Measurements from ENCODE around the gene C1QTNF1. TPM values are rescaled to one million over a fixed set of nuclear protein-coding genes. Genes with fewer than 3 reads are reported as not detected.

C1QTNF1 gene
- total and polyA plus RNA-seq, 4 donors, result 7.4 to 84.5 (median 30.0) TPM

DNA sequence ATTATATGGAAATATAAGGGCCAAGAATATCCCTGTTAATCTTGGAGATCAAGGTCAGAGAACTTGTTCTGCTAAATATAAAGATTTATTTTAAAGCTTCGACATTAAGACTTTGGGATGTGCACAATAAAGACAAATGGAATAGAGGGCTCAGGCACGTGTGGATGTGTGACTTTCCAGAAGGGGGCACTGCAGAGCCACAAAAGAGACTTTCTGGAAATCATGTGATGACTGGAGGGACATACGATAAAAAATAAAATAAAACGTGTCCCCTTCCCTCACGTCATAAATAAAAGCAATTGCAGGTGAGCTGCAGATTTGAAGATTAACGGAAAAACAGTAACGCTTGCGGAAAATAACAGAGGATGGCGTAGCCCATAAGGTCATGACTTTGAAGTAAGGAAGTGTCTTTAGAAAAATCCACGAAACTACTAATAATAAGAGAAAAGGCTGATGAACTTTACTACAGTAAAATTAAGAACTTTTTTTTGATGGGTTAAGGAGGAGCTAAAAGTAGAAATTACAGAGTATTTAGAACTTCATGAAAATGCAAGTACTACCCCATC, 41.2 kb downstream of the C1QTNF1 start:
- Histone ChIP-seq H3K4me3 (no peak overlapping the region), H3K9ac (ENCODE audit: insufficient read depth in 1 of 2, low read length in 2 of 2) (no peak overlapping the region), H3K27ac (ENCODE audit: low read depth in 1 of 2, low read length in 1 of 2) (no peak overlapping the region), H3K27me3 (ENCODE audit: control insufficient read depth in 3 of 3, insufficient read depth in 3 of 3, low read length in 2 of 3) (no peaks in the 10 kb centered on the region), H3K4me1 (ENCODE audit: control insufficient read depth in 5 of 5, insufficient read depth in 5 of 5, low read length in 5 of 5) (no peaks in the 10 kb centered on the region), H3K36me3 (ENCODE audit: control insufficient read depth in 4 of 4, insufficient read depth in 4 of 4, low read length in 4 of 4) (no peaks in the 10 kb centered on the region), H3K9me3 (ENCODE audit: control insufficient read depth in 4 of 4, insufficient read depth in 3 of 4, low read length in 3 of 4) (no peaks in the 10 kb centered on the region)
- TF ChIP-seq, protein P1, sequence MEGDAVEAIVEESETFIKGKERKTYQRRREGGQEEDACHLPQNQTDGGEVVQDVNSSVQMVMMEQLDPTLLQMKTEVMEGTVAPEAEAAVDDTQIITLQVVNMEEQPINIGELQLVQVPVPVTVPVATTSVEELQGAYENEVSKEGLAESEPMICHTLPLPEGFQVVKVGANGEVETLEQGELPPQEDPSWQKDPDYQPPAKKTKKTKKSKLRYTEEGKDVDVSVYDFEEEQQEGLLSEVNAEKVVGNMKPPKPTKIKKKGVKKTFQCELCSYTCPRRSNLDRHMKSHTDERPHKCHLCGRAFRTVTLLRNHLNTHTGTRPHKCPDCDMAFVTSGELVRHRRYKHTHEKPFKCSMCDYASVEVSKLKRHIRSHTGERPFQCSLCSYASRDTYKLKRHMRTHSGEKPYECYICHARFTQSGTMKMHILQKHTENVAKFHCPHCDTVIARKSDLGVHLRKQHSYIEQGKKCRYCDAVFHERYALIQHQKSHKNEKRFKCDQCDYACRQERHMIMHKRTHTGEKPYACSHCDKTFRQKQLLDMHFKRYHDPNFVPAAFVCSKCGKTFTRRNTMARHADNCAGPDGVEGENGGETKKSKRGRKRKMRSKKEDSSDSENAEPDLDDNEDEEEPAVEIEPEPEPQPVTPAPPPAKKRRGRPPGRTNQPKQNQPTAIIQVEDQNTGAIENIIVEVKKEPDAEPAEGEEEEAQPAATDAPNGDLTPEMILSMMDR (IDR thresholded peaks at IDR 0.05; ENCODE audit: control extremely low read depth, extremely low read depth), result peak; percentile 48
- ATAC-seq (ENCODE audit: insufficient read depth, low FRiP score), result no peak
- DNase-seq, result peak in 2 of 3 donors; percentile 26 to 30
- 37 to 43% methylated on average over 10 of the region's 10 CpGs for WGBS, 2 donors

DNA sequence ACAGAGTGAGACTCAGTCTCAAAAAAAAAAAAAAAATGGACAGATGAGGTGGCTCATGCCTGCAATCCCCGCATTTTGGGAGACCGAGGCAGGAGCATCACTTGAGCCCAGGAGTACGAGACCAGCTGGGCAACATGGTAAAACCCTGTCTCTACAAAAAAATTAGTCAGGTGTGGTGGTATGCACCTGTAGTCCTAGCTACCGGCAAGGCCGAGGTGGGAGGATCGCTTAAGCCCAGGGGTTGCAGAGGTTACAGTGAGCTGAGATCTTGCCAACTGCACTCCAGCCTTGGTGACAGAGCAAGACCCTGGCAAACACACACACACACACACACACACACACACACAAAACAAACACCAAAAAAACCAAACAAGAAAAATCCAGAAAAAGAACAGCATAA, 43.0 kb downstream of the C1QTNF1 start:
- no peaks in the 10 kb centered on the region for H3K9me3 ChIP-seq (ENCODE audit: control insufficient read depth in 4 of 4, insufficient read depth in 3 of 4, low read length in 3 of 4)
- no peak overlapping the region for H3K27ac ChIP-seq (ENCODE audit: low read depth in 1 of 2, low read length in 1 of 2)
- TF ChIP-seq, protein P1 (IDR thresholded peaks at IDR 0.05; ENCODE audit: control extremely low read depth, extremely low read depth), result no peak
- no peaks in the 10 kb centered on the region for H3K4me1 ChIP-seq (ENCODE audit: control insufficient read depth in 5 of 5, insufficient read depth in 5 of 5, low read length in 5 of 5)
- H3K9ac ChIP-seq (ENCODE audit: insufficient read depth in 1 of 2, low read length in 2 of 2), result no peak overlapping the region
- no peak overlapping the region for H3K4me3 ChIP-seq
- no peaks in the 10 kb centered on the region for H3K27me3 ChIP-seq (ENCODE audit: control insufficient read depth in 3 of 3, insufficient read depth in 3 of 3, low read length in 2 of 3)
- no peaks in the 10 kb centered on the region for H3K36me3 ChIP-seq (ENCODE audit: control insufficient read depth in 4 of 4, insufficient read depth in 4 of 4, low read length in 4 of 4)
- 82 to 88% methylated on average over 6 of the region's 6 CpGs for WGBS, 2 donors
- DNase-seq (no peak), ATAC-seq (ENCODE audit: insufficient read depth, low FRiP score) (no peak)

DNA sequence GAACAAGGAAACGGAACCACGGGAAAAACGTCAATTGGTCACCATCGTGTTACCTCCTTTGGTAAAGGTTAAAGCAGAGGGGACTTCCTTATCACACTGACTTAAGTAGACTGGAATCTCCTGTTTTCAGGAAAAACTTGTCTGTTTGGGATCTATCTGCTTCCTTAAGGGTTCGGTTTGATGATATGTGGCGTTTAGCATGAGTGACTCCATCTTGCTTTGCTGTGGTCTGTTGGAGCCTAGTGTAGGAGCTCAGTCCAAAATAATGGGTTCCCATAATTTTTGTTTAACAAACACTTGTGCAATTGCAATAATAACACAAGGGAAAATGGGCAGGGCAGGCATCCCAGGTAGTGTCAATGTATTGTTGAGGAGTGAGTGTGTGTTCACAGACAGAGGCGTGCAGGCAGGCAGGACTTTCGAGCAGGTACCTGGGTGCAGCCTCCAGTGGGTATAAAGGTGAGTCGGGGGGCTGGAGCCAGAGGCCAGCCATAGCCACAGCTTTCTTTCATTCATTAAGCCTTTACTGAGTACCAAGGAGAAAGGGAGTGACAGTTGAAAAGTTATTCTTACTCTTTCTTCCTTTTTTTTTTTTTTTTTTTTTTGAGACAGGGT, 46.4 kb downstream of the C1QTNF1 start:
- no peak overlapping the region for H3K9ac ChIP-seq (ENCODE audit: insufficient read depth in 1 of 2, low read length in 2 of 2)
- H3K27ac ChIP-seq (ENCODE audit: low read depth in 1 of 2, low read length in 1 of 2), result peak overlapping the region in 1 of 2 donors; percentile 6
- peaks cover 0 to 1% (median 0%) of the 10 kb centered on the region in 5 donors for H3K4me1 ChIP-seq (ENCODE audit: control insufficient read depth in 5 of 5, insufficient read depth in 5 of 5, low read length in 5 of 5)
- H3K27me3 ChIP-seq (ENCODE audit: control insufficient read depth in 3 of 3, insufficient read depth in 3 of 3, low read length in 2 of 3), result no peaks in the 10 kb centered on the region
- TF ChIP-seq, protein P1 (IDR thresholded peaks at IDR 0.05; ENCODE audit: control extremely low read depth, extremely low read depth), result no peak
- no peak for ATAC-seq (ENCODE audit: insufficient read depth, low FRiP score)
- H3K4me3 ChIP-seq, result no peak overlapping the region
- no peaks in the 10 kb centered on the region for H3K9me3 ChIP-seq (ENCODE audit: control insufficient read depth in 4 of 4, insufficient read depth in 3 of 4, low read length in 3 of 4)
- no peak for DNase-seq
- no peaks in the 10 kb centered on the region for H3K36me3 ChIP-seq (ENCODE audit: control insufficient read depth in 4 of 4, insufficient read depth in 4 of 4, low read length in 4 of 4)
- 83 to 91% methylated on average over 9 of the region's 9 CpGs for WGBS, 2 donors
